HuH-7 (cell line): Measurements from ENCODE around the gene S100A7A.

ENCODE experiments used
- DNase-seq: peaks from one replicate; pipeline ENCODE4 v3.0.0; 2011; ENCODE audit warnings: low spot score

S100A7A gene

GRCh38 chr1:153415850-153416570 lies at the start of gene S100A7A:
Gene S100A7A, plus strand, starts transcription at chr1:153416520. Its CDS starts 1,563 bp downstream, at chr1:153418083.
- DNase-seq = no peak

GRCh38 chr1:153367090-153367489 lies 49.2 kb upstream of the S100A7A start:
- no peak for DNase-seq

GRCh38 chr1:153368495-153368894 lies 47.8 kb upstream of the S100A7A start:
- no peak for DNase-seq

GRCh38 chr1:153370146-153370545 lies 46.2 kb upstream of the S100A7A start:
- no peak for DNase-seq

GRCh38 chr1:153371231-153371630 lies 45.1 kb upstream of the S100A7A start:
- DNase-seq = no peak

- DNase-seq = no peak
Observed at GRCh38 chr1:153372571-153372970, 43.7 kb upstream of the S100A7A start.

GRCh38 chr1:153374071-153374470 lies 42.2 kb upstream of the S100A7A start:
- no peak for DNase-seq

GRCh38 chr1:153375511-153375910 lies 40.8 kb upstream of the S100A7A start, which contains the start of gene S100A12:
Gene S100A12, minus strand, starts transcription at chr1:153375621. Its CDS starts 1,029 bp downstream, at chr1:153374592.
- no peak for DNase-seq

GRCh38 chr1:153379591-153379990 lies 36.7 kb upstream of the S100A7A start:
- DNase-seq = no peak

- DNase-seq = no peak
Observed at GRCh38 chr1:153380711-153381110, 35.6 kb upstream of the S100A7A start.

- no peak for DNase-seq
Observed at GRCh38 chr1:153384958-153385580, 31.3 kb upstream of the S100A7A start.

- no peak for DNase-seq
Observed at GRCh38 chr1:153386500-153386901, 29.8 kb upstream of the S100A7A start.

- no peak for DNase-seq
Observed at GRCh38 chr1:153387001-153387400, 29.3 kb upstream of the S100A7A start.

- DNase-seq = no peak
Observed at GRCh38 chr1:153387785-153388184, 28.5 kb upstream of the S100A7A start.

GRCh38 chr1:153389401-153389800 lies 26.9 kb upstream of the S100A7A start:
- no peak for DNase-seq

- DNase-seq = no peak
Observed at GRCh38 chr1:153389973-153390879, 26.1 kb upstream of the S100A7A start.

- no peak for DNase-seq
Observed at GRCh38 chr1:153390938-153391710, 25.2 kb upstream of the S100A7A start, which contains the start of gene S100A8. Gene S100A8, minus strand, starts transcription at chr1:153391073. Its CDS starts 538 bp downstream, at chr1:153390535.

GRCh38 chr1:153392258-153392657 lies 24.1 kb upstream of the S100A7A start:
- no peak for DNase-seq

GRCh38 chr1:153392822-153393221 lies 23.5 kb upstream of the S100A7A start:
- DNase-seq = no peak

GRCh38 chr1:153393926-153394325 lies 22.4 kb upstream of the S100A7A start:
- DNase-seq = no peak

- no peak for DNase-seq
Observed at GRCh38 chr1:153394391-153394790, 21.9 kb upstream of the S100A7A start.
